T-helper 2 cell (primary cell): ENCODE measurements around the gene PHF2.

ENCODE experiments used
- DNase-seq, 5 experiments: peaks; one replicate each; pipeline versions ENCODE4 v3.0.0 to v3.0.0-alpha.2; 2012 to 2022

PHF2 gene

GRCh38 chr9:93587284-93587650, 10.9 kb downstream of the PHF2 start:
- no peak for DNase-seq

DNA sequence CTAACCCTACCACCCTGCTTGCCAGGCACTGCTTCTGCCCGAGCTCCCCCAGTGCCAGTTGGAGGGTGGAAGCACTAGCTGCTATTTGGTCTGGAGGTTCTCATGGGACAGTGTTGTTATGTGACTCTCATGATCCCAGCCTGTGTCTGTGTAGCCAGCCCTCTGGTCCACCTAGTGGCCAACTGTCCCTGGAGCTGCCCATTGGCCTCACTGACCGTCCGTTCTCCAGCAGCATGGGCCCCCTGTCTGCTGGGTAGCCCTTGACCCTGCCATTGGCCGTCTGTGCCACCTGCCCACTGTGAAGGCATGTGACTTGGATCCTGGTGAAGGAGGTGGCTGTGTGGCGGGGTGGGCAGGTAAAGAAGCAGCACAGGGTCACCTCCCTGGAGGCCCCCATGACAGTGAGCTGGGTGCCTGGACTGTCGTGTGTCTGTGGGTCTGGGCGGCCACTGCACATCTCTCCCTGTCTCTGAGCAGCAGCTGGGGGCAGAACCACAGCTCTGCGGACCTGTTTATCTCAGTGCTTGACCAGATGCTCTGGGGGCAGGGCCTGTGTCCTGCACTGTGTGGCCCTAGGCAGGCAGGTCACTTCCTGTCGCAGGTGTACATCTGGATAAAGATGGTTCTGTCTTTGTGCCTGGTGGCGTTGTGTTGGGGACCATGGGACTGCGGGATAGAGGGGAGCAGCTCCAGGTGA, 11.4 kb downstream of the PHF2 start:
- DNase-seq: no peak

GRCh38 chr9:93588641-93589609, 12.5 kb downstream of the PHF2 start:
- DNase-seq: no peak

- no peak for DNase-seq
These were observed 13.3 kb downstream of the PHF2 start for GRCh38 chr9:93589688-93590087.

- no peak for DNase-seq
These were observed 14.3 kb downstream of the PHF2 start for GRCh38 chr9:93590609-93591234.

GRCh38 chr9:93591301-93592007, 15.1 kb downstream of the PHF2 start:
- DNase-seq: no peak

DNA sequence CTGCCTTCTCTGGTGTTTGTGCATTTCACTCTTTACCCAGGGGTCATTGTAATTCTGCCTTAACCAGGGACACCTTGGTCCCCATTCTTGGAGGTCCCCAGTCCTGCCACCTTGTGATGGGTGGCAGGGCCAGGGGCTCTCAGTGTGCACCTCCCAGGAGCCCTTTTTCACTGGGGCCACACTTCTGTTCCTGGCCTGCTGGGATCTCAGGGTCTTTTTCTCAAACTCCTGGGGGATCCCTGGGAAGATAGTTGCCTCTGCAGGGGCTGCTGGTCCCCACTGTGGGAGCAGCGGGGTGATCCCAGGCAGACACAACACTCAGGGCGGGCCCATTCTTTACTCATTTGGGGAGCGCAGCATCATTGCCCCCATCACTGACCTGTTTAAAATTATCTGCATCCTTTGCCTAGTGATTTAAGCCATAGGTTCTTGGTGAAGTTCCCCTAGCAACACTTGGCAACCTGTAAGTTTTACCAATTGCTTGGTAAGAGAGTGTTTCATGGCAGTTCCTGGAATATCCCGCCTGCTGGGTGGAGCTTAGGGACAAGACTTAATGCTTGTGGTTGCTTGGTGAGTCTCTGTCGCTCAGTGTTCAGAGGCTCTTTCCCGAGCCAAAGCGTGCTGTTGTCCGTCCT, 15.7 kb downstream of the PHF2 start:
- no peak for DNase-seq

GRCh38 chr9:93592643-93593021, 16.2 kb downstream of the PHF2 start:
- no peak for DNase-seq

GRCh38 chr9:93593144-93593658, 16.8 kb downstream of the PHF2 start:
- no peak for DNase-seq

- DNase-seq: no peak
These were observed 17.8 kb downstream of the PHF2 start for GRCh38 chr9:93594041-93594756.

- DNase-seq: no peak
These were observed 19.1 kb downstream of the PHF2 start for GRCh38 chr9:93595461-93595860.

- no peak for DNase-seq
These were observed 19.5 kb downstream of the PHF2 start for GRCh38 chr9:93595861-93596365.

- no peak for DNase-seq
These were observed 20.0 kb downstream of the PHF2 start for GRCh38 chr9:93596399-93596798.

- DNase-seq: no peak
These were observed 20.8 kb downstream of the PHF2 start for GRCh38 chr9:93597142-93597706.

DNA sequence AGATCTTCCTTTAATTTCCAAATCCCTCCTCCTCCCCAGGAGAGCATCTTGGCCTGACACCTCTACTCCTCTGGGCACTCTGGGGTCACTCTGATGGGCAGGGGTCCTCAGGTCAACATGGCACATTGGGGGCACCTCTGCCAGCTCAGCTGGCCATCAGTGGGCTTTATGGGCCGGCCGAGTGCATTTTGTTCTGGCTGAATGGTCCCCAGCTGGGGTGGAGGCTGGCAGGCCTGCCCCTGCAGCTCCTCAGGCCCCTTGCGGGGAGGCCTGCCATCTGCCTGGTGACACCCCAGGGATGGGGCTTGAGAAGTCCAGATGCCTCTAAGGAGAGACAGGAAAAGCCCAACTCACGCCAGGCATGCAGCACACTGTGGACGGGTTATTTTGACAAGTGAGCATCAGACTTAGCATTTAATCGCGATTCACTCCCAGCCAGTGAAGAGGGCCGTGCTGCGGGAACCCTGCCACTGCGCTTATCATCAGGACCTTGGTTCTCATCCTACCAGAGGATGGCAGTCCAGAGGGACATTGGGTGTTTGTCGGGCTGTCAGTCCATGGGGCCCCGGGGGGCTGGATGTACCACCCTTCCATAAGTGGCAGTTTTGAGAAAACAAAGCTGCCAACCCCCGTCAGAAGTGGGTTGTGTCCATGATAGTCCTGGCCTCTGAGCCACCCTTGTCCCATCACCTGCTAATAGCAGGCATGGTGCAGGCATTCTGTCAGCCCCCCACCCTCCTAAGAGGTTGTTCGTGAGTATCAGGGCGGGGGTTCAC, 21.7 kb downstream of the PHF2 start:
- DNase-seq: no peak

DNA sequence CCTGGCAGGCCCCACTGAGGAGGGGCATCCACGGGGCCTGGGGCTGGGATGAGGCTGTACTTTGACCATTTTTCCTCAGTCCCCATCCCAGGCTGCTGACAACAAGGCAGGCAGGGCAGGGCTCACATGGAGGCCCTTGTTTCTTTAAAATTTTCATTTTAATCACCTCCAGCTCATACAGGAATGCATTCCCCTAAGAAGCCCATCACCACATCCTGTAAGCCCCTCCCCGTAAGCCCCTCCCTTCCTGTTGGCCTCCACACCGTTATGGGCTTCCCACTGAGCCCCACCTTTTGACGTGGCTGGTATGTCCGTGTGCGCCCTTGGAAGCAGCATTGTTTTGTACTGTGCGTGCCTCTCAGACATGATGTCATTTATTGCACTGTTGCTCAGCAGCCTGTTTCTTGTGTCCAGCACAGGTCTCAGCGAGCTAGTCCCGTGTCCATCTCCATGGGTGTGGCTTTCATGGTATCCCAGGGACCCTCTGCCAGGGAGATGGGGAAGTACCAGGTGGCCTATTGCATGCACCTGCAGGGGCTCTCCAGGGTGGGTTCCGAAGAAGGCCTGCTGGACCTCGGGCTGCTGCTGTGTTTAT, 22.4 kb downstream of the PHF2 start:
- DNase-seq: peak in 1 of 5 experiments; percentile 48

DNA sequence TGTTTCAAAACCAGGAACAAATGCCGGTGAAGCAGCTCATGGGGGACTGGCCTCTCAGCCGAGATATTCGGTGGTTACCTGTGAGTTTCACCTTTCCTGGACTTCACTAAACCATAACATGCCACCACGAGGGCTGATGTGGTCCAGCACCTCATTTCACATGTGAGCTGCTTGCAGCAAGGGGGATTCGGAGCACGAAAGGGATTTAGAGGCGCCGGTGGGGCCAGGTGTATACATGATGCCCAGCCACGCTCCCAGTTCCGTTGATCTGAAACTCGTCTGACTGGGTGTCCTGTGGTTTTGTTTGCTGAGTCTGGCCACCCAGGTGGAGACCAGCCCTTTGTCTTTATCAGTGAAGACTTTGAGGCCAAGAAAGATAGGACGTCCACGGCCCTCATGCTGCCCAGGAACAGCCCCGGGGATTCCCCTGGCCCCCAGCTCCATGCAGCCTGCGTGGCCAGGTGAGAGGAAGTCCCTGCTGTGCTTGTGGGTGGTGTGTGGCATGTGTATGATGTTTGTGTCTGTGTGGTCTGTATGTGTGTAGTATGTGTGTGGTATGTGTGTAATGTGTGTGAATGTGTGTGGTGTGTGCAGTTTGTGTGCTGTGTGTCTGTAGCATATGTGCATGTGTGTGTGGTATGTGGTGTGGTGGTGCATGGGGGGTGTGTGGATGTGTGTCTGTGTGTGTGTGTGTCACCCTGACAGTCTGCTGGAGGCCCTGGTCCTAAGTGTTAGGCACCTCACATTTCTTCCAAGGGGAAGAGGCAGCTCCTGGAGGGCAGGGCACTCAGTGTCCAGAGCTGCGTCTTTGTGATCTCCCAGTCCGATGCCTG, 23.4 kb downstream of the PHF2 start:
- DNase-seq: peak in 1 of 5 experiments; percentile 42

DNA sequence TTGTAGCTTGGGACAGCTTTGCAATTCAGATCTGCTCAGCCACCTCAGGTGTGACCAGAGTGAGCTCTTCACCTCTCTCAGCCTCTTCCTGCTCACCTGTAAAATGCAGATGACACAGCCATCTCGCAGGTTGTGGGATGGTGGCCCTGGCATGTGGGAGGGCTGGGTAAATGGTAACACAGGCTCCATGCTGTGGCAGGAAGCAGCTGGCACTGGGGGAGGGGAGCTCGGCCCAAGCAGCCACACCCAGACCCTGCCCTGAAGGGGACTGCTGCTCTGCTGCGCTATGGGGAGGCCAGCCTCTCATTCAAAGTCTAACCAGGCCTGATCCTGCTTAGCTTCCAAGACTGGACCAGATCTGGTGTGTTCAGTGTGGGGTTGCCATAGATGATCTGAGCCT, 24.1 kb downstream of the PHF2 start:
- peak in 1 of 5 experiments; percentile 56 for DNase-seq

GRCh38 chr9:93601063-93601462, 24.7 kb downstream of the PHF2 start:
- DNase-seq: no peak
